ENCODE measurements around the gene KRTAP5-10.
A peak's percentile ranks its signal among the peaks of the same experiment; 100 is the strongest.

Gene KRTAP5-10

DNA sequence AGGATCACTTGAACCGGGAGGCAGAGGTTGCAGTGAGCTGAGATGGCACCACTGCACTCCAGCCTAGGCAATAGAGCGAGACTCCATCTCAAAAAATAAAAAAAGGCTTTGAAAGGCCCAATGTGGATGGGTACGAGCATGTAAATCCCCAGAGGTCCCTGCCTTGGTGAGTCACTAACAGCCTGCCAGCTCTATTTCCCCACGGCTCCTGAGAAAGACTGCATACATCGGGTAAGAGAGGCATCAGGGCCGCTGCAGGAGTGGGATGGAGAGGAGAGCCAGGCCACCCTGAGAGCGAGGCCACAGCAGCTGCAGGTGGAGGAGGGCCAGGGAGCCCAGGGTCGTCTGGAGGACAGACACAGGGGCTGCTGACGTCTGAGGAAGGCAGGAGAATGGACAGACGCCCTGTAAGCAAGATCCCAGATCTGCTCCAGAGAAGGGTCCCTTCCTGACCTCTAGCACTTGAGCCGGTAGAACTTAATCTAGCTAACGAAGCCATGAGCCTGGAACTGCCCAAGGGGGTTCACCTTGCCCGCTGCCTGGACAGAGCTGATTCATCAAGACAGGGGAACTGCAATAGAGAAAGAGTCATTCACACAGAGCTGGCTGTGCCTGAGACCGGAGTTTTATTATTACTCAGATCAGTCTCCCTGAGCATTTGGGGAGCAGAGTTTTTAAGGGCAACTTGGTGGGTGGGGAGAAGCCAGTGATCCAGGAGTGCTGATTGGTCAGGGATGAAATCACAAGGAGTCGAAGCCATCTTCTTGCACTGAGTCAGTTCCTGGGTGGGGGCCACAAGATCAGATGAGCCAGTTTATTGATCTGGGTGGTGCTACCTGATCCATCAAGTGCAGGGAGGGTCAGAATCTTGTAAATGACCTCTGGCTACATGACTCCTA lies 22.2 kb upstream of the KRTAP5-10 start:
- Histone ChIP-seq H3K4me3 (ENCODE audit: low read length in 2 of 2) (no peak overlapping the region), H2BK120ac (ENCODE audit: low read depth, low read length) (no peak overlapping the region), H2BK5ac (ENCODE audit: low read length) (no peak overlapping the region), H3K14ac (ENCODE audit: low read length) (no peak overlapping the region), H4K91ac (ENCODE audit: low read depth, low read length, poor library complexity) (no peak overlapping the region), H3K9me3 (replicated peaks in 1 of 2; ENCODE audit: control insufficient read depth in 2 of 2, insufficient read depth in 1 of 2, low read depth in 1 of 2, low read length in 2 of 2) (peaks cover 0 to 3% of the 10 kb centered on the region in 2 donors), H3K9ac (ENCODE audit: low read depth, low read length, poor library complexity) (no peak overlapping the region), H3K79me1 (ENCODE audit: low read depth, low read length) (no peaks in the 10 kb centered on the region), H3K18ac (ENCODE audit: low read length) (peak overlapping the region; percentile 82), H3K4ac (ENCODE audit: low read length) (no peak overlapping the region), H2BK12ac (ENCODE audit: low read length) (no peak overlapping the region), H3K23ac (ENCODE audit: low read depth, low read length, poor library complexity) (no peak overlapping the region), H2AK5ac (ENCODE audit: low read depth, low read length) (no peak overlapping the region), H2AFZ (ENCODE audit: low read length) (no peak overlapping the region), H3K36me3 (replicated peaks in 1 of 2; ENCODE audit: control insufficient read depth in 2 of 2, insufficient read depth in 2 of 2, low read length in 2 of 2) (no peaks in the 10 kb centered on the region), H4K8ac (ENCODE audit: low read depth, low read length) (no peak overlapping the region), H3K4me1 (ENCODE audit: control insufficient read depth in 2 of 2, insufficient read depth in 1 of 2, low read depth in 1 of 2, low read length in 2 of 2) (no peaks in the 10 kb centered on the region), H3K27ac (replicated peaks; ENCODE audit: low read length) (no peak overlapping the region), H3K4me2 (ENCODE audit: insufficient read depth, low read length, poor library complexity, severe bottlenecking) (no peak overlapping the region), H3K27me3 (ENCODE audit: control insufficient read depth in 3 of 3, insufficient read depth in 3 of 3, low read depth in 1 of 3, low read length in 3 of 3) (peaks cover 0 to 14% (median 0%) of the 10 kb centered on the region in 3 experiments), H2BK15ac (ENCODE audit: low read length) (no peak overlapping the region)
- WGBS, 2 donors (ENCODE audit: extremely low coverage in 2 of 2, insufficient read length in 2 of 2, insufficient replicate concordance in 1 of 2), result no CpG with 5 or more reads among the region's 15 CpGs
- DNase-seq (ENCODE audit: low spot score), result no peak

DNA sequence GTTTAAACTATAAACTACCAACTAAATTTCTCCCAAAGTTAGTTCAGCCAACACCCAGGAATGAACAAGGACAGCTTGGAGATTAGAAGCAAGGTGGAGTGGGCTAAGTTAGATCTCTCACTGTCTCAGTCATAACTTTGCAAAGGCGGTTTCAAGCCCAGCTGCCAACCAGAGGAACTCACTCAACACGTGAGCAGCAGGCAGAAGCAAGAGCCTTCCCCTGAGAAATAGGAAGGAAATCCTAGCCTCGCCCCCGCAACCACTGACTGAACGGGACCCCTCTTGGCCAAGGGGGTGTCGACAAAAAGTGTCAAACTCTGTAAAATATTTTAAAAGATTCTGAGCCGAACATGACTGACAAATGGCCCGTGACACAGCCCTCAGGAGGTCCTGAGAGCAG lies 21.5 kb upstream of the KRTAP5-10 start:
- no peak overlapping the region for H3K18ac ChIP-seq (ENCODE audit: low read length)
- no peak overlapping the region for H3K27ac ChIP-seq (replicated peaks; ENCODE audit: low read length)
- no peak overlapping the region for H3K9ac ChIP-seq (ENCODE audit: low read depth, low read length, poor library complexity)
- no peak overlapping the region for H3K14ac ChIP-seq (ENCODE audit: low read length)
- no peak overlapping the region for H3K4me2 ChIP-seq (ENCODE audit: insufficient read depth, low read length, poor library complexity, severe bottlenecking)
- H3K4me1 ChIP-seq (ENCODE audit: control insufficient read depth in 2 of 2, insufficient read depth in 1 of 2, low read depth in 1 of 2, low read length in 2 of 2), result no peaks in the 10 kb centered on the region
- H2BK5ac ChIP-seq (ENCODE audit: low read length), result no peak overlapping the region
- H2BK12ac ChIP-seq (ENCODE audit: low read length), result no peak overlapping the region
- no peak overlapping the region for H4K8ac ChIP-seq (ENCODE audit: low read depth, low read length)
- H2BK120ac ChIP-seq (ENCODE audit: low read depth, low read length), result no peak overlapping the region
- no peak overlapping the region for H2BK15ac ChIP-seq (ENCODE audit: low read length)
- no peak overlapping the region for H3K4ac ChIP-seq (ENCODE audit: low read length)
- no peak overlapping the region for H2AFZ ChIP-seq (ENCODE audit: low read length)
- no CpG with 5 or more reads among the region's 8 CpGs for WGBS, 2 donors (ENCODE audit: extremely low coverage in 2 of 2, insufficient read length in 2 of 2, insufficient replicate concordance in 1 of 2)
- H2AK5ac ChIP-seq (ENCODE audit: low read depth, low read length), result no peak overlapping the region
- H4K91ac ChIP-seq (ENCODE audit: low read depth, low read length, poor library complexity), result no peak overlapping the region
- DNase-seq (ENCODE audit: low spot score), result no peak
- peaks cover 0 to 3% of the 10 kb centered on the region in 2 donors for H3K9me3 ChIP-seq (replicated peaks in 1 of 2; ENCODE audit: control insufficient read depth in 2 of 2, insufficient read depth in 1 of 2, low read depth in 1 of 2, low read length in 2 of 2)
- H3K23ac ChIP-seq (ENCODE audit: low read depth, low read length, poor library complexity), result no peak overlapping the region
- no peak overlapping the region for H3K4me3 ChIP-seq (ENCODE audit: low read length in 2 of 2)
- peaks cover 0 to 10% (median 0%) of the 10 kb centered on the region in 3 experiments for H3K27me3 ChIP-seq (ENCODE audit: control insufficient read depth in 3 of 3, insufficient read depth in 3 of 3, low read depth in 1 of 3, low read length in 3 of 3)
- no peaks in the 10 kb centered on the region for H3K36me3 ChIP-seq (replicated peaks in 1 of 2; ENCODE audit: control insufficient read depth in 2 of 2, insufficient read depth in 2 of 2, low read length in 2 of 2)
- no peaks in the 10 kb centered on the region for H3K79me1 ChIP-seq (ENCODE audit: low read depth, low read length)

DNA sequence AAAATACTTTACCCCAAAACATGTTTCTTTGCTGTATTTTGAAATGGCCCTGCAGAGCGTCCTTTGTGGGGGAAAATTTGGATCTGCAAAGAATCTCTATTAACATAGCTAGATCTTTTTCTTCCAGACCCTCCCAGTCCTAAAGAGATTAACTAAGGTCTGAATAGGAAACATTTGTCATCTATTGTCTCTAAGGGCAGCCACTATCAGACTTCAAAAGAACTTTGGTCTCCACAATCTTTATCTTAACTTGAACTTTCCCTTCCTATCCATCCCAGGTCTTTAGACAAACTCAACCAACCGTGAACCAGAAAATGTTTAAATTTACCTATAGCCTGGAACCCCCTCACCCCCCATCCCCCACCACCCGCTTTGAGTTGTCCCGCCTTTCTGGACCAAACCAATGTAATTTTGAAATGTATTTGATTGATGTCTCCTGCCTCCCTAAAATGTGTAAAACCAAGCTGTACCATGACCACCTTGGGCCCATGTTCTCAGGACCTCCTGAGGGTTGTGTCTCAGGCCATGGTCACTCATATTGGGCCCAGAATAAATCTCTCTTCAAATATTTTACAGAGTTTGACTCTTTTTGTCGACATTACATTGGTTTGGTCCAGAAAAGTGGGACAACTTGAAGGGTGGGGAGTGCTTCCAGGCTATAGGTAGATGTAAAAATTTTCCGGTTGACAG lies 20.7 kb upstream of the KRTAP5-10 start:
- H2AFZ ChIP-seq (ENCODE audit: low read length), result no peak overlapping the region
- no peak for DNase-seq (ENCODE audit: low spot score)
- no peak overlapping the region for H3K9ac ChIP-seq (ENCODE audit: low read depth, low read length, poor library complexity)
- H3K4me2 ChIP-seq (ENCODE audit: insufficient read depth, low read length, poor library complexity, severe bottlenecking), result no peak overlapping the region
- no peak overlapping the region for H4K8ac ChIP-seq (ENCODE audit: low read depth, low read length)
- no peak overlapping the region for H3K23ac ChIP-seq (ENCODE audit: low read depth, low read length, poor library complexity)
- H3K4ac ChIP-seq (ENCODE audit: low read length), result no peak overlapping the region
- H3K4me1 ChIP-seq (ENCODE audit: control insufficient read depth in 2 of 2, insufficient read depth in 1 of 2, low read depth in 1 of 2, low read length in 2 of 2), result no peaks in the 10 kb centered on the region
- H3K18ac ChIP-seq (ENCODE audit: low read length), result no peak overlapping the region
- WGBS, 2 donors (ENCODE audit: extremely low coverage in 2 of 2, insufficient read length in 2 of 2, insufficient replicate concordance in 1 of 2), result no CpG with 5 or more reads among the region's 6 CpGs
- no peak overlapping the region for H2BK5ac ChIP-seq (ENCODE audit: low read length)
- no peak overlapping the region for H2BK15ac ChIP-seq (ENCODE audit: low read length)
- H3K27me3 ChIP-seq (ENCODE audit: control insufficient read depth in 3 of 3, insufficient read depth in 3 of 3, low read depth in 1 of 3, low read length in 3 of 3), result peaks cover 0 to 5% (median 0%) of the 10 kb centered on the region in 3 experiments
- H4K91ac ChIP-seq (ENCODE audit: low read depth, low read length, poor library complexity), result no peak overlapping the region
- no peak overlapping the region for H2BK120ac ChIP-seq (ENCODE audit: low read depth, low read length)
- H3K9me3 ChIP-seq (replicated peaks in 1 of 2; ENCODE audit: control insufficient read depth in 2 of 2, insufficient read depth in 1 of 2, low read depth in 1 of 2, low read length in 2 of 2), result peaks cover 0 to 3% of the 10 kb centered on the region in 2 donors
- no peak overlapping the region for H3K14ac ChIP-seq (ENCODE audit: low read length)
- H3K79me1 ChIP-seq (ENCODE audit: low read depth, low read length), result no peaks in the 10 kb centered on the region
- H3K27ac ChIP-seq (replicated peaks; ENCODE audit: low read length), result no peak overlapping the region
- no peak overlapping the region for H2AK5ac ChIP-seq (ENCODE audit: low read depth, low read length)
- H2BK12ac ChIP-seq (ENCODE audit: low read length), result no peak overlapping the region
- H3K4me3 ChIP-seq (ENCODE audit: low read length in 2 of 2), result no peak overlapping the region
- H3K36me3 ChIP-seq (replicated peaks in 1 of 2; ENCODE audit: control insufficient read depth in 2 of 2, insufficient read depth in 2 of 2, low read length in 2 of 2), result no peaks in the 10 kb centered on the region

DNA sequence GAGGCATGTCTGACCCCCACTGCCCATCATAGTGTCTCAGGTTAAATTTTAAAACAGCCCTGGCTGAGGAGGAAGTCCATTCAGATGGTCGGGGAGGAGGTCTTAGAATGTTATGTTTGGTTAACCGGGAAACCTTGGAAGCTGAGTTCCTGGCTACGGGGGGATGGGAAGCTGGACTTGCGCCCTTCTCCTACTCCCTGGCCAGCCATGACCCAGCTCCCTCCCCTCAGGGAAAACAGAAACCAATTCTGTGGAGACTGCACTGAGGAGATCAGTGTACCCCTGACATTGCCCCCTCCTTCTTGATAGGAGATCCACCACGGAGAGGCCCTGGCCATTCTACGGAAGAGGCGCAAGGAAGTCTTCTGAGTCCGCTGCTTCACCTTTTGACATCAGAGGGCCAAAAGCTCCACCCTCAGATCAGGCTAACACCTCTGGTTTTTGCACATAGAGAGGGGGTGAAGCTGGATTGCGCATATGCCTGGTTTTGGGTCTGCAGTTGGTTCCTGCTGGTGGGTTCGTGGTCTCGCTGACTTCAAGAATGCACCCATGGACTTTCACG lies 19.9 kb upstream of the KRTAP5-10 start:
- no peak overlapping the region for H2BK5ac ChIP-seq (ENCODE audit: low read length)
- WGBS, 2 donors (ENCODE audit: extremely low coverage in 2 of 2, insufficient read length in 2 of 2, insufficient replicate concordance in 1 of 2), result no CpG with 5 or more reads among the region's 12 CpGs

More for the DNA sequence above, 19.9 kb upstream of the KRTAP5-10 start:
- no peaks in the 10 kb centered on the region for H3K79me1 ChIP-seq (ENCODE audit: low read depth, low read length)
- H3K4ac ChIP-seq (ENCODE audit: low read length), result no peak overlapping the region
- no peak overlapping the region for H3K9ac ChIP-seq (ENCODE audit: low read depth, low read length, poor library complexity)
- no peak overlapping the region for H2BK15ac ChIP-seq (ENCODE audit: low read length)
- H3K4me1 ChIP-seq (ENCODE audit: control insufficient read depth in 2 of 2, insufficient read depth in 1 of 2, low read depth in 1 of 2, low read length in 2 of 2), result no peaks in the 10 kb centered on the region
- no peak overlapping the region for H4K91ac ChIP-seq (ENCODE audit: low read depth, low read length, poor library complexity)
- peaks cover 0 to 5% (median 0%) of the 10 kb centered on the region in 3 experiments for H3K27me3 ChIP-seq (ENCODE audit: control insufficient read depth in 3 of 3, insufficient read depth in 3 of 3, low read depth in 1 of 3, low read length in 3 of 3)
- no peak overlapping the region for H3K18ac ChIP-seq (ENCODE audit: low read length)
- no peak overlapping the region for H3K4me3 ChIP-seq (ENCODE audit: low read length in 2 of 2)
- H3K36me3 ChIP-seq (replicated peaks in 1 of 2; ENCODE audit: control insufficient read depth in 2 of 2, insufficient read depth in 2 of 2, low read length in 2 of 2), result no peaks in the 10 kb centered on the region
- H2AK5ac ChIP-seq (ENCODE audit: low read depth, low read length), result peak overlapping the region; percentile 22
- no peak overlapping the region for H2AFZ ChIP-seq (ENCODE audit: low read length)
- H3K14ac ChIP-seq (ENCODE audit: low read length), result no peak overlapping the region
- H3K9me3 ChIP-seq (replicated peaks in 1 of 2; ENCODE audit: control insufficient read depth in 2 of 2, insufficient read depth in 1 of 2, low read depth in 1 of 2, low read length in 2 of 2), result peaks cover 0 to 3% of the 10 kb centered on the region in 2 donors
- no peak overlapping the region for H2BK12ac ChIP-seq (ENCODE audit: low read length)
- H4K8ac ChIP-seq (ENCODE audit: low read depth, low read length), result no peak overlapping the region
- H3K27ac ChIP-seq (replicated peaks; ENCODE audit: low read length), result no peak overlapping the region
- H3K4me2 ChIP-seq (ENCODE audit: insufficient read depth, low read length, poor library complexity, severe bottlenecking), result no peak overlapping the region
- no peak overlapping the region for H2BK120ac ChIP-seq (ENCODE audit: low read depth, low read length)
- no peak for DNase-seq (ENCODE audit: low spot score)
- no peak overlapping the region for H3K23ac ChIP-seq (ENCODE audit: low read depth, low read length, poor library complexity)

All from neuronal stem cell (in vitro differentiated cells).